ENCODE measurements around the gene ERBB4. TPM values are rescaled to one million over a fixed set of nuclear protein-coding genes. Genes with fewer than 3 reads are reported as not detected.

Gene ERBB4
- polyA plus RNA-seq, 1 of the 3 experiments (the other 2 are of a cell fraction), result 0.05 TPM

DNA sequence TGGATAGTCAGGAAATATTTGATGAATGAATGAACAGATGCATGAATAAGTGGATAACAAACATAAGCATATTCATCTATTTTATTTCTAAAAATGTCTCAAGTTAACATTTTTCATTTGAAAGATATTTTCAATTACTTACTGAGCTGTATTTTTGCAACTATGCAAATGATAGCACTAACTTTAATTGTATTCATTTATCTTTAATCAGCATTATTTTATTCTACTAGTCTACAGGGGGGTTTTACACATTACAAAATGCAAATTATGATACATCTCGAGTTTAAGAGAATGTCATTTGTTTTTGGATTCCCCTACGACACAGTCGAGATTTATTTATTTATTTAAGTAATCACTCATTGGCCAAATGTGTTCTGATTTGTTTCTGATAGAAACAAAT is 530.6 kb downstream of the ERBB4 start:
- H3K4me3 ChIP-seq (ENCODE audit: low read depth in 2 of 2, low read length in 1 of 2), result no peak overlapping the region

More for the DNA sequence above, 530.6 kb downstream of the ERBB4 start:
- H3K27me3 ChIP-seq (ENCODE audit: insufficient read depth), result no peaks in the 10 kb centered on the region
- no peaks in the 10 kb centered on the region for H3K79me2 ChIP-seq (ENCODE audit: insufficient read depth)
- ChIA-PET CTCF (no interaction called here), POLR2A (no interaction called here)
- no peaks in the 10 kb centered on the region for H3K9me3 ChIP-seq
- no peak overlapping the region for H3K9ac ChIP-seq
- no peak for DNase-seq
- no peaks in the 10 kb centered on the region for H4K20me1 ChIP-seq (ENCODE audit: insufficient read depth)
- 71% methylated on average over 3 of the region's 3 CpGs for WGBS (ENCODE audit: low lambda C conversion rate)
- no peaks in the 10 kb centered on the region for H3F3A ChIP-seq (replicated peaks; ENCODE audit: insufficient read depth)
- no peaks in the 10 kb centered on the region for H3K9me2 ChIP-seq
- no peaks in the 10 kb centered on the region for H3K36me3 ChIP-seq (replicated peaks in 1 of 2; ENCODE audit: control insufficient read depth in 1 of 2, insufficient read depth in 2 of 2, low read length in 1 of 2)
- H3K4me2 ChIP-seq, result no peak overlapping the region
- H3K27ac ChIP-seq (ENCODE audit: low read depth in 2 of 2, low read length in 1 of 2), result no peak overlapping the region
- no peaks in the 10 kb centered on the region for H3K4me1 ChIP-seq (ENCODE audit: control insufficient read depth in 1 of 2, insufficient read depth in 2 of 2, low read depth in 1 of 2, low read length in 1 of 2)
- TF ChIP-seq FOSL2 (IDR thresholded peaks at IDR 0.05; ENCODE audit: borderline replicate concordance, low read depth) (no peak), RCOR1 (IDR thresholded peaks at IDR 0.05; ENCODE audit: low read length) (no peak), RFX5 (IDR thresholded peaks at IDR 0.05; ENCODE audit: low read length) (no peak), YY1 (IDR thresholded peaks at IDR 0.05; ENCODE audit: low read depth) (no peak), NFIC (IDR thresholded peaks at IDR 0.05; ENCODE audit: borderline replicate concordance) (no peak), JUND (IDR thresholded peaks at IDR 0.05) (no peak)
- TF ChIP-seq, protein P1, sequence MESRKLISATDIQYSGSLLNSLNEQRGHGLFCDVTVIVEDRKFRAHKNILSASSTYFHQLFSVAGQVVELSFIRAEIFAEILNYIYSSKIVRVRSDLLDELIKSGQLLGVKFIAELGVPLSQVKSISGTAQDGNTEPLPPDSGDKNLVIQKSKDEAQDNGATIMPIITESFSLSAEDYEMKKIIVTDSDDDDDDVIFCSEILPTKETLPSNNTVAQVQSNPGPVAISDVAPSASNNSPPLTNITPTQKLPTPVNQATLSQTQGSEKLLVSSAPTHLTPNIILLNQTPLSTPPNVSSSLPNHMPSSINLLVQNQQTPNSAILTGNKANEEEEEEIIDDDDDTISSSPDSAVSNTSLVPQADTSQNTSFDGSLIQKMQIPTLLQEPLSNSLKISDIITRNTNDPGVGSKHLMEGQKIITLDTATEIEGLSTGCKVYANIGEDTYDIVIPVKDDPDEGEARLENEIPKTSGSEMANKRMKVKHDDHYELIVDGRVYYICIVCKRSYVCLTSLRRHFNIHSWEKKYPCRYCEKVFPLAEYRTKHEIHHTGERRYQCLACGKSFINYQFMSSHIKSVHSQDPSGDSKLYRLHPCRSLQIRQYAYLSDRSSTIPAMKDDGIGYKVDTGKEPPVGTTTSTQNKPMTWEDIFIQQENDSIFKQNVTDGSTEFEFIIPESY (IDR thresholded peaks at IDR 0.05; ENCODE audit: borderline replicate concordance, low read depth), result no peak
- TF ChIP-seq, protein P2, sequence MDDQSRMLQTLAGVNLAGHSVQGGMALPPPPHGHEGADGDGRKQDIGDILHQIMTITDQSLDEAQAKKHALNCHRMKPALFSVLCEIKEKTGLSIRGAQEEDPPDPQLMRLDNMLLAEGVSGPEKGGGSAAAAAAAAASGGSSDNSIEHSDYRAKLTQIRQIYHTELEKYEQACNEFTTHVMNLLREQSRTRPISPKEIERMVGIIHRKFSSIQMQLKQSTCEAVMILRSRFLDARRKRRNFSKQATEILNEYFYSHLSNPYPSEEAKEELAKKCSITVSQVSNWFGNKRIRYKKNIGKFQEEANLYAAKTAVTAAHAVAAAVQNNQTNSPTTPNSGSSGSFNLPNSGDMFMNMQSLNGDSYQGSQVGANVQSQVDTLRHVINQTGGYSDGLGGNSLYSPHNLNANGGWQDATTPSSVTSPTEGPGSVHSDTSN (IDR thresholded peaks at IDR 0.05), result no peak
- TF ChIP-seq, protein P3, sequence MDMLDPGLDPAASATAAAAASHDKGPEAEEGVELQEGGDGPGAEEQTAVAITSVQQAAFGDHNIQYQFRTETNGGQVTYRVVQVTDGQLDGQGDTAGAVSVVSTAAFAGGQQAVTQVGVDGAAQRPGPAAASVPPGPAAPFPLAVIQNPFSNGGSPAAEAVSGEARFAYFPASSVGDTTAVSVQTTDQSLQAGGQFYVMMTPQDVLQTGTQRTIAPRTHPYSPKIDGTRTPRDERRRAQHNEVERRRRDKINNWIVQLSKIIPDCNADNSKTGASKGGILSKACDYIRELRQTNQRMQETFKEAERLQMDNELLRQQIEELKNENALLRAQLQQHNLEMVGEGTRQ (IDR thresholded peaks at IDR 0.05; ENCODE audit: borderline replicate concordance, low read depth, low read length), result no peak
- TF ChIP-seq, protein P4, sequence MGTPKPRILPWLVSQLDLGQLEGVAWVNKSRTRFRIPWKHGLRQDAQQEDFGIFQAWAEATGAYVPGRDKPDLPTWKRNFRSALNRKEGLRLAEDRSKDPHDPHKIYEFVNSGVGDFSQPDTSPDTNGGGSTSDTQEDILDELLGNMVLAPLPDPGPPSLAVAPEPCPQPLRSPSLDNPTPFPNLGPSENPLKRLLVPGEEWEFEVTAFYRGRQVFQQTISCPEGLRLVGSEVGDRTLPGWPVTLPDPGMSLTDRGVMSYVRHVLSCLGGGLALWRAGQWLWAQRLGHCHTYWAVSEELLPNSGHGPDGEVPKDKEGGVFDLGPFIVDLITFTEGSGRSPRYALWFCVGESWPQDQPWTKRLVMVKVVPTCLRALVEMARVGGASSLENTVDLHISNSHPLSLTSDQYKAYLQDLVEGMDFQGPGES (IDR thresholded peaks at IDR 0.05; ENCODE audit: low read depth, low read length), result no peak
- TF ChIP-seq, protein P5, sequence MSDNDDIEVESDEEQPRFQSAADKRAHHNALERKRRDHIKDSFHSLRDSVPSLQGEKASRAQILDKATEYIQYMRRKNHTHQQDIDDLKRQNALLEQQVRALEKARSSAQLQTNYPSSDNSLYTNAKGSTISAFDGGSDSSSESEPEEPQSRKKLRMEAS (IDR thresholded peaks at IDR 0.05; ENCODE audit: low read depth), result no peak
- H2AFZ ChIP-seq (ENCODE audit: low read depth), result no peak overlapping the region

Measured in SK-N-SH (cell line).